Measurements from ENCODE around the gene ATP2A1. TPM values are rescaled to one million over a fixed set of nuclear protein-coding genes. Genes with fewer than 3 reads are reported as not detected.

Gene ATP2A1
- total RNA-seq, 2 donors from 2014 or later, result 0.40 to 2.9 TPM

DNA sequence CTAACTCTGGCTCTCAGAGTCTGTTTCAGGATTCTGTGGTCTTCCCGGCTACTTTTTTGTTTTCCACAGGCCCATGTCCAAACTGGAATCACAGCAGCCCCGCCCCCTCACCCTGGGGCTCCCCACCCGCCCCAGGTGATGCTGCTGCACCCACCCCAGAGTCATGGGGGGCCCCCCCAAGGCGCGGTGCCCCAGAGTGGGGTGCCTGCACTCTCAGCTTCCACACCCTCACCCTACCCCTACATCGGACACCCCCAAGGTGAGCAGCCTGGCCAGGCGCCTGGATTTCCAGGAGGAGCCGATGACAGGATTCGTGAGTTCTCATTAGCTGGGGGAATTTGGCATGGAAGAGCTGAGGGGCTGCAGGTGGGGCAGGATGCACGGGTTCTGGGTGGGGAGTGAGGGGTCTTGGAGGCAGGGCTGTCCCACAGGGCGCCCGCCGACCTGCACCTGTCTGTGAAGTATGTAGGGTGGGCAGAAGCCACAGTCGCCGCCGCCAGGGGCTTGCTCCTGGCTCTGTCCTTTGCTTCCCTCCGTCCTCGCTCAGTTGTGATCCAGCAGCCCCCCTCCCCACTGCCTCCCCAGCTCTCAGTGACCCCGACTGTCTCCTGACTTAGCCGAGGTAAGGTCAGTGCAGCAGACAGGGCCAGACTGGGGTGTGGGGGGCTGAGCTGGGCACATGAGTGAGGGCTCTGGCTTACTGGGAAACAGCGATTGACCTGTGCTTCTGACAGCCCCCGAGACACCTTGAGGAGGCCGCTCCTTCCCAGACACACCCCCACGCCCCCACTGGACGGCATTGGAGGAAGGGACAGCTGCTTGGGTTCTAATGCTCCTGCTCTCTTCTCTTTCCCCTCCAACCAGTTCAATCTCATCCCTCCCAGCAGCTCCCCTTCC, 42.2 kb upstream of the ATP2A1 start:
- intact Hi-C loops (cut with DNase I), result no loop called here
- no peak overlapping the region for H3K4me3 ChIP-seq
- H3K9ac ChIP-seq (ENCODE audit: low read depth in 2 of 2, low read length in 2 of 2), result no peak overlapping the region
- no peak overlapping the region for H3K27ac ChIP-seq
- no peaks in the 10 kb centered on the region for H3K9me3 ChIP-seq
- TF ChIP-seq CTCF (IDR thresholded peaks at IDR 0.05), result no peak
- DNase-seq, result no peak
- H3K27me3 ChIP-seq, result no peaks in the 10 kb centered on the region
- H3K4me1 ChIP-seq, result no peaks in the 10 kb centered on the region
- peaks cover 41% of the 10 kb centered on the region for H3K36me3 ChIP-seq

DNA sequence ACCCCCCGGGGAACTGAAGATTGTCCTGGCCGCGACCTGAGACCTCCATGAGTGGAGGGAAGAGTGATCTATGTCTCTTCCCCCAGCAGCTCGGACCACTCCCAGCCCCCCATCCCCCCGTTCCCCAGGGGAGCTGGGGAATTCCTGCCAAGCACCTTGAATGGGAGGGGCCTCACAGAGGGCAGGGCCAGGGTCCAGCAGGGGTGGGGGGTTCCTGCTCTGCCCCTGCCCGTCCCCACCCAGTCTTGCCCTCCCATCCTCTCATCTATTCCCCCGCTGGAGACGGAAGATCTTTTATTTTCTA, 41.6 kb upstream of the ATP2A1 start:
- intact Hi-C loops (cut with DNase I), result no loop called here
- no peak for TF ChIP-seq CTCF (IDR thresholded peaks at IDR 0.05)
- H3K27ac ChIP-seq, result no peak overlapping the region
- H3K4me1 ChIP-seq, result no peaks in the 10 kb centered on the region
- H3K9me3 ChIP-seq, result no peaks in the 10 kb centered on the region
- DNase-seq, result no peak
- H3K4me3 ChIP-seq, result no peak overlapping the region
- no peak overlapping the region for H3K9ac ChIP-seq (ENCODE audit: low read depth in 2 of 2, low read length in 2 of 2)
- no peaks in the 10 kb centered on the region for H3K27me3 ChIP-seq
- H3K36me3 ChIP-seq, result peaks cover 39% of the 10 kb centered on the region

GRCh38 chr16:28837672-28838557, 40.4 kb upstream of the ATP2A1 start:
- Histone ChIP-seq H3K4me3 (no peak overlapping the region), H3K27ac (no peak overlapping the region), H3K4me1 (no peaks in the 10 kb centered on the region), H3K36me3 (peaks cover 36% of the 10 kb centered on the region), H3K9ac (ENCODE audit: low read depth in 2 of 2, low read length in 2 of 2) (no peak overlapping the region), H3K9me3 (no peaks in the 10 kb centered on the region), H3K27me3 (no peaks in the 10 kb centered on the region)
- no peak for DNase-seq
- intact Hi-C loops (cut with DNase I), result loop anchor here (2.0 kb wide), 1 partner anchor 71 kb away; no protein-coding TSS in a partner anchor
- no peak for TF ChIP-seq CTCF (IDR thresholded peaks at IDR 0.05)

DNA sequence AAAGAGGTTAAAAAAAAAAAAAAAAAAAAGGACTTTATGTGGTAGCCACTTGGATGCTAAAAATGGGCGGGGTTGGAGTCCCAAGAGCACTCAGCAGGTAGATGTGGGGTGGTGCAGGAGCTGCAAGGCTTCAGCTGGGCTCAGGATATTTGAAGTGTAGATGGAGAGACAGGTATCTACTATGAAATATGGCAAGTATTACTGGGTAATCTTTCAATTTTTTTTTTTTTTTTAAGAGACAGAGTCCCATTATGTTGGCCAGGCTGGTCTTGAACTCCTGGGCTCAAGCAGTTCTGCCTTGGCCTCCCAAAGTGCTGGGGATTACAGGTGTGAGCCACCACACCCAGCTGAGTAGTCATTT, 39.8 kb upstream of the ATP2A1 start:
- Histone ChIP-seq H3K4me1 (no peaks in the 10 kb centered on the region), H3K9ac (ENCODE audit: low read depth in 2 of 2, low read length in 2 of 2) (no peak overlapping the region), H3K27me3 (no peaks in the 10 kb centered on the region), H3K36me3 (peaks cover 36% of the 10 kb centered on the region), H3K27ac (no peak overlapping the region), H3K9me3 (no peaks in the 10 kb centered on the region), H3K4me3 (no peak overlapping the region)
- TF ChIP-seq CTCF (IDR thresholded peaks at IDR 0.05), result no peak
- intact Hi-C loops (cut with DNase I), result loop anchor here (2.0 kb wide), 1 partner anchor 70 kb away; no protein-coding TSS in a partner anchor
- DNase-seq, result no peak

DNA sequence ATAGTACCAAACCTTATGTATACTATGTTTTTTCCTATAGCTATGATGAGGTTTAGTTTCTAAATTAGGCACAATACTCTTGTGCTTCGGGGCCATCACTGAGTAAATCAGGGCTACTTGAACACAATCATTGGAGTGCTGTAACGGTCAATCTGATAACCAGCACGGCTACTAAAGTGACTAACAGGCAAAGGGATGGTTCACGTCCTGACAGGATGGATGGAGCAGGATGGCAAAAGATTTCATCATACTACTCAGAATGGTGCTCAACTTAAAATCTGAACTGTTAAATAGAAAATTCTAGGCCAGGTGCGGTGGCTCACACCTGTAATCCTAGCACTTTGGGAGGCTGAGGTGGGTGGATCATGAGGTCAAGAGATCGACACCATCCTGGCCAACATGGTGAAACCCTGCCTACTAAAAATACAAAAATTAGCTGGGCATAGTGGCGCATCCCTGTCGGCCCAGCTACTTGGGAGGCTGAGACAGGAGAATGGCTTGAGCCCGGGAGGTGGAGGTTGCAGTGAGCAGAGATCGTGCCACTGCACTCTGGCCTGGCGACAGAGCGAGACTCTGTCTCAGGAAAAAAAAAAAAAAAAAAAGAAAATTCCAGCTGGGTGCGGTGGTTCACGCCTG, 39.2 kb upstream of the ATP2A1 start:
- DNase-seq, result no peak
- Histone ChIP-seq H3K27me3 (no peaks in the 10 kb centered on the region), H3K4me1 (no peaks in the 10 kb centered on the region), H3K4me3 (no peak overlapping the region), H3K9me3 (no peaks in the 10 kb centered on the region), H3K9ac (ENCODE audit: low read depth in 2 of 2, low read length in 2 of 2) (no peak overlapping the region), H3K36me3 (peaks cover 37% of the 10 kb centered on the region), H3K27ac (no peak overlapping the region)
- intact Hi-C loops (cut with DNase I), result loop anchor here (2.0 kb wide), 1 partner anchor 70 kb away; no protein-coding TSS in a partner anchor
- TF ChIP-seq CTCF (IDR thresholded peaks at IDR 0.05), result no peak

Data from colonic mucosa (tissue), 4 donors.